ENCODE data around the gene CFAP410.
"Not testable (repeated sequence)": the region's sequence is repeated elsewhere in the genome, so short reads cannot be mapped to it uniquely, and the experiment has no call there.

CFAP410 gene

DNA sequence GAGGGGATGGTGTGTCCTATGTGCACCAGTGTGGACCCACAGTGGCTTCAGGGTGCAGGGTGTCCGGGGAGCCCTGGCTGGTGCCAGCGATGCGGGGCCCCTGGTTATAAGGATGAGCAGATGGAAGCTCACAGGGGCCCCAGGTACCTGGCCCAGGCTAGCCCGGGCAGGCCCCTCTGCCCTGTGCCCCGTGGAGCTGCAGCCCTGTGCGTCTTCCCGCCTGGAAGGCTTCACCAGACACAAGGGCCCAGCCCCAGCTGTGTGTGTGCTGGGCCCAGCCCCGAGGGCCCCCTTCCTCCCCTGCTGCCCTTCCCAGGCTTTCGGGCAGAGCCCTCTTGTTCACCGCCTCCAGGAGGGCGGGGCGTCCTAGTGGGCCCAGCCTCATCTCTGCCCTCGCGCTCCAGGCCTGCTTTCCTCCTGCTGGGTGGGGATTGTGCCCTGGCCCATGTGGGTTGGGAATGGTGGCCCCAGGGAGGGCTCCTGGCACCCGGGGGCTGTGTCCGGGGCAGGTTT, 23.4 kb downstream of the CFAP410 start:
- no peak for DNase-seq

DNA sequence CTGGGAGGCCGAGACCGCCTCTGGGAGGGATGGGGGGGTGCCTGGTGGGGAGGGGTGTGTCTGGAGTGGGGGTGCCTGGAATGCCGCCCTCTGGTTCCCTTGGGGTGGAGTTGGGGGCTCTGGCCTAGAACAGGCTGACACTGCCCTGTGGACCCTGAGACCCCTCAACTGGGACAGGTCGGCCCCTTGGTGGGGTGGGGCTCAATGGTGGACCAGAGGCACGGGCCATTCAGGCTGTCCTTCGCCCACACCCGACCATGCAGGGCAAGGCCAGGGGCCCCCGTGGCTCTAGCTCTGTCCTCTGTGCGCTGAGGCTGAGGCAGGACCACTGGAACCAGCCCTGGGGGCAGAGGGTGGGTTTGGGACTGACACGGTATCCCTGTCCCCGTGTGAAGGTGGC, 24.6 kb downstream of the CFAP410 start:
- DNase-seq, result no peak

DNA sequence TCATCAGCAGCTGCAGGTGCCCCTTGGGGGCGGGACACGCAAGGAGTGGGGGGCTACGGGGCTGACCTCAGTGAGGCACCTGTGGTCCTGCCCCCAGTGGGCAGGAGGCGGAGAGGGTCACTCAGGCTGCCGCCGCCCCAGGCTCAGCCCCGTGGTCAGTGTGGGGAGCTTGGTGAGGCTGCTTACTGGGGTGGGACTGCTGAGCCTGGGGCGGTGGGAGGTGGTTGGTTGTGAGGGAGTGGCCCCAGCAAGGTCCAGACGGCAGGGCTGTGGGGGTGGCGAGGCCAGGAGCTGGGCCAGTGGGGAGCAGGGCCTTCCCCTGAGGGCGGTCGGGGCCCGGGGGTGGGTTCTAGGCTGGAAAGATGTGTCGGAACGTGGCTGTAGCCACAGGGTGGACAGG, 25.1 kb downstream of the CFAP410 start:
- DNase-seq, result no peak

DNA sequence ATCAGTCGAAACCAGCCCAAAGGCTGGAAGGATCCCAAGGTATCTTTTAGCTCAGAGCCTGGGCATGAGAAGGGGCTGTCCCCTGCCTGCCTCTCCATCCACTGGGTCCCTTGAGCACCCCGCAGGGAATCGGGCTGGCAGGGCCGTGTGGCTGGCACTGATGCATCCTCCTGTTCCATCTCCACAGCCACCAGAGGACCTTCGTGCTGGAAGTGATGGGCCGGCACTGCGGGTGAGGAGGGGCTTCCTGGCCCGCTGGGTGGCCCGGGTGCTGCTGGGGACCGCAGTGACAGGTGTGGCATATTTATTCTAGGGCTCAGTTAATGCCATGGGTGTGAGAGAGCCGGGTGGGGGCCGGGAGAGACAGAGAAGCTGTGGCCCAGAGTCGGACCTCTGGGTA, 25.7 kb downstream of the CFAP410 start:
- no peak for DNase-seq

DNA sequence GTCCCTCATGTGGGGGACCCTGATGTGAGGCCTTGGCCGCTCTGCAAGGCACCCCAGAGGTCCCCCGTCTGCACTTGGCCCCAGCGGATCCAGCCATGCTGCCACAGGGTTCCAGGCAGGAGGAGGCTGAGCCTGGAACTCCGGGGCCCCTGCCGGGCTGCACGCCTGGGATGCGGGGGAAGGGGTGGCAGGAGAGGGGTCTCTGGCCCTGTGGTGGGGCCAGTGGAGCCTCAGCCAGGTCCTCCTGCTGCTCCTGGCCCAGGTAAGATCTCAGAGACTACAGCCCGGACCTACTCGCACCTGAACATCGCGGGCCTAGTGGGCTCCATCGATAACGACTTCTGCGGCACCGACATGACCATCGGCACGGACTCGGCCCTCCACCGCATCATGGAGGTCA, 26.5 kb downstream of the CFAP410 start:
- DNase-seq, result no peak

DNA sequence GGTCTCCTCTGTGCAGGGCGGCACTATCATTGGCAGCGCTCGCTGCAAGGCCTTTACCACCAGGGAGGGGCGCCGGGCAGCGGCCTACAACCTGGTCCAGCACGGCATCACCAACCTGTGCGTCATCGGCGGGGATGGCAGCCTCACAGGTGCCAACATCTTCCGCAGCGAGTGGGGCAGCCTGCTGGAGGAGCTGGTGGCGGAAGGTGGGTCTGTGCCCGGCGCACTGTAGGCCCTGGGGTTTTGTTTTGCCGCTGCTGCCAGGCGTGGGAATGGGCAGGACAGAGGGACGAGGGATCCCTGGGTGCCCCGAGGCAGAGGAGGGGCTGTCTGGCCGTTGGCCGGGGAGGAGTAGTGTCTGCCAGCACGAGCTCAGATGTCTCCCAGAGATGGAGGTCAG, 27.1 kb downstream of the CFAP410 start:
- no peak for DNase-seq

DNA sequence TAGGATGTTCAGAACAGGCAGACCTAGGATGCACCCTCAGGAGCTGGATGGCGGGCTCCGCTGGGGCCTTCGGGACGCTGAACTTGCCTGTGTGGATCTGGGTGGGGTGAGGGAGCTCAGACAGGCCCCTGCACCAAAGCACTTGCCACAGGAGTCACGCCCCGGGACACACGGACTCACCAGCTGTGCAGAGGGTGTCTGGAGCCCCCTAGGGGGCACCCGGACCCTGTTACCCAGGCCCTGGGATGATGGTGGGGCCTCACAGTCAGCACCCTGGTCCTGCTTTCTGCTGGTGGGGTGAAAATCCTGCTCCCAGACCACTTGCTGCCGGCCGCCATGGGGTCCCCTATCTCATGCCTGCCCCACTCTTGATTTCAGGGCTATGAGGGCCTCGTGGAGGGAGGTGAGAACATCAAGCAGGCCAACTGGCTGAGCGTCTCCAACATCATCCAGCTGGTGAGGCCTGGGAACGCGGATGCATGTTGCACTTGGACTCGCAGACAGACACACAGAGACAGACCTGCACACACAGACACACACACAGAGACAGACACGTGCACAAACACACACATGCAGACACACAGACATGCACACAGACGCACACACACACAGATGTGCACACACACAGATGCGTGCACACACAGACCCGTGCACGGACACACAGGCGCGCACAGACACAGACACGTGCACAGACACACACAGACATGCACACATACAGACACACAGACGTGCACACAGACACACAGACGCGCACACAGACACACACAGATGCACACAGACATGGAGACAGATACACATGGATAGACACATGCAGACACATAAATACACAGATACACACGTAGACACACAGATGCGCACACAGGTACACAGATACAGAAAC, 28.3 kb downstream of the CFAP410 start:
- DNase-seq, result no peak

DNA sequence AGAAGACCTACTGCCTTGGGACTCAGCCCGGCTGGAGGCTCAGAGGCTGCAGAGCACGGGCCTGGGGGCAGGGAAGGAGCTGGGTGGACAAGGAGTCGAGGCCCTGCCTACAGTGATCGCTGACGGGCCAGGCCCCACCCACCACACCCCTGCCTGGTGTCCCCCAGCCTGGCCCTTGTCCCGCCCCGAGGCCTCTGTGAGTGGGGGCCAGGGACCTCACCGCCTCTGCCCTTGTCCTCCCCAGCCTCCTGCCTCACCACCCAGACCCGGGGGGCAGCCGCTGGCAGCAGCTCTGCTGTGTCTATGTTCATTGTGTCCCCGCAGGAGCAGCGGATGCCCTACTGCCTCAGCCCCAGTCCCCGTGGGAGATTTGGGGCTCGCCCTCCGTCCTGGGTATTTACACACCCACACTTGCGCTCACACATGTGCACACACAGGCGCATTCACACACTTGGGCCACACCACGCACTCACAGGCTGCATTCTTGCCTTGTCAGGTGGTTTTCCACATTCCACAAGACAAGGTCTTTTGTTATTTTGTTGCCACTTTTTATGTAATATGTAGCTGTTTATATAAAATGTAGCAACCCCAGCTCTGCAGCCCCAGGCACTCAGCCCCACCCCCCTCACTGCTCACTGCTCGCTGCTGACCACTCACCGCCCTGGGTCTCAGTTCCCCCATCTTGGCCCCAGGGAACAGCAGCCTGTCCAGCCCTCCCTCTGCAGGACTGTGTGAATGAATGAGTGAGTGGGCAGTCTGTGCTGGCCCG, 32.1 kb downstream of the CFAP410 start:
- DNase-seq, result no peak

DNA sequence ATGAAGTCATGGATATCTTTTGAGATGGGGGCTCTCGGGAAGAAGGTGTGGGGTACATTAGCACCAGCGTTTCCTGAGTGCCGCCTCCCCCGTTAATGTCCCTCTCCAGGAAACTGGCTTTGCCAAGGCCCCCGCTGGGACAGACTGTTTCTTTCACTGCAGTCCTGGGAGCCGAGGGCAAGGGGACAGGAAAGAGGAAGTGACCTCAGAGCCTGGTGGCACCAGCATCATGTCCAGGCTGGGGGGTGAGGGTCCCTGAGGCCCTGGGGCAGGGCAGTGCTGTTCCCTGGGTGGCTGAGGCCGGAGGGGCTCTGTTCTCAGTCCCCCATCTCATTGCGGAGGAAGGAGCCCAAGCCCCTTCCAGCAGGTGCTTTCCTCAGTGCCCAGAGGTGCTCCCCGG, 33.5 kb downstream of the CFAP410 start:
- DNase-seq, result no peak

DNA sequence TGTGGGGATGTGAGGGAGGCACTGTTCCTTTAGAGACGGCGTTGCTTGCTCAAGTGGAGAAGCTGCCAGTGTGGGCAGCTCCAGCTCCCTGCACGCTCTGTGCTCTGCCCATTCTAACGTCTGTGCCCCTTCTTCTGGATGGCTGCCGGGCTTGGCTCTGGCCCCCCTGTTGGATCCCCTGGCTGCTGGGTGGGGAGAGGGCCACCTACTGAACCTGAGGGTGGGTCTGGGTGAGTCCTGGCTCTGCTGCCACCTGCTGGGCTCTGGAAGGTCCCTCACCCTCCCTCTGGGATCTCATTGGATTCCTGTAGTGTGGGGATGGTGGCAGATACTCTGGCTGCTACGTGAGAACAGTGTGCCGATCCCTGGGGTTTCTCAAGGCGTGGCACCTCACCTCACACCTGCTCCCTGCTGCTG, 34.3 kb downstream of the CFAP410 start:
- no peak for DNase-seq

DNA sequence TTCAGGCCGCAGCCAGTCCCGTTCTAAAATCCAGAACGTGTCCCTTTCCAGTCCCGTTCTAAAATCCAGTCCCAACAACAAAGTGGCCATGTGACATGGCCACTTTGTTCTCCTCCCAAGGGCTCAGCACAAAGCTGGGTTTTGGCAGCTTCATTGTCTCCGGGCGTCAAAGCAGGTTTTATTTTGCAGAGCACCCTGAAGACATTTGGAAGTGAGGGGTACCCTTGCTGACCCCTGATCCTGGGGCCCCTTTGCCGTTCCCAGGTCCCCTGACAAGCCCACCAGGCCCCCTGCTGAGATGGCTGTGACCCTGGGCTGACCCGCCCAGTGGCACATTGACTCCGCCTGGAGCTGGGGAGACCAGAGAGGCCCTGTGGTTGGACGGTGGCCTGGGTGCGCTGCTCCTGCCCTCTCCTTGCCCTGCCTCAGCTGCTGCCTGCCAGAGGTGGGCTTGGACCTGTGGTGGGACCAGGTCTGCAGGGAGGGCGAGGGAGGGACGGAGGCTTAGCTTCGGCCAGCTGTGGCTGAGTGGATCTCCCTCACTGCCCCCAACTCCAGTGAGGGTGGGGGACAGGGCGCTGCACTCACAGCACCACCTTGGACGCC, 35.1 kb downstream of the CFAP410 start:
- DNase-seq, result no peak

DNA sequence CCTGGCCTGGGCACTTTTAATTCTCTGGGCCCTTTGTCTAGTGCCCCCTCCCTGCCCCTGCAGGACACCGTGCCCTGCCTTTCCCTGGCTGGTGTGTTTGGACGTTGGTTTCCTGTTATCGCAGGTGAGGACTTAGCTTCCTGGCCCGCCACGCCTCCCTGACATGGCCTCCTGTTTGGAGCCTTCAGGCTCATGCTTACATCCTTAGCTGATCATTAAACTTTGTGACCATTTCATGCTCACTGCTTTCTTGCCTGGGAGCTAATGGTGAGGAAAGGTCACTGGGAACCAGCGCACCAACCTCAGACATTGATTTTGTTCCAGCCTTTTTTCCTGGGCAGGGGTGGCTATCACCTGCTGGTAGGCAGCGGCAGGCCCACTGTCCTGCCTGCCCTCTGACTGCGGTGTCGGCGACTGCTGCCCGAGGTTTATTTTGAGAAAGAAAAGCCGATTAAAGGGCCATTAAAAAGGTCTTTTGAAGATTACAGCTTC, 35.7 kb downstream of the CFAP410 start:
- no peak for DNase-seq

DNA sequence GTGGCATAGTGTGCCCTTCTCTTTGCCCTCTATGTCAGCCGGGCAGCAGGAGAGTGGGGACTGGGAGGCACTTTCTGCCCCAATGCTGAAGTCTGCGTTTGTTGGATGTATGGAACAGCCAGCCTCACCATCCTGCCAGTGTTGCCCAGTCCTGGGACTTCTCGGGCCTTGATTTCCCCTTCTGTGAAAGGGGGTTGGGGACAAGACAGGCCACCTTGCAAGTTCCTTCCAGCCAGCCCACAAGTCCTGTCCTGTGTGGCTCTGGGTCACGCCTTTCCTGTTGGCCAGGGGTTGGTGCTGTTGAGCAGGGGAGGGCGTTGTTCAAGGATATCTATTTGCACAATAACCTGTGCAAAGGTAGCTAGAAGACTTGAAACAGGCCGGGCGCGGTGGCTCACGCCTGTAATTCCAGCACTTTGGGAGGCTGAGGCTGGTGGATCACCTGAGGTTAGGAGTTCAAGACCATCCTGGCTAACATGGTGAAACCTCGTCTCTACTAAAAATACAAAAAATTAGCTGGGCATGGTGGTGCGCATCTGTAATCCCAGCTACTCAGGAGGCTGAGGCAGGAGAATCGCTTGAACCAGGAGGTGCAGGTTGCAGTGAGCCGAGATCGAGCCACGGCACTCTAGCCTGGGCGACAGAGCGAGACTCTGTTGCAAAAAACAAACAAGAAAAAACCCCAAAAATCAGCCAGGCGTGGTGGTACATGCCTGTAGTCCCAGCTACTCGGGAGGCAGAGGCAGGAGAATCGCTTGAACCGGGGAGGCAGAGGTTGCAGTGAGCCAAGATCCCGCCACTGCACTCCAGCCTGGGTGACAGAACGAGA, 36.4 kb downstream of the CFAP410 start:
- DNase-seq, result not testable (repeated sequence)

DNA sequence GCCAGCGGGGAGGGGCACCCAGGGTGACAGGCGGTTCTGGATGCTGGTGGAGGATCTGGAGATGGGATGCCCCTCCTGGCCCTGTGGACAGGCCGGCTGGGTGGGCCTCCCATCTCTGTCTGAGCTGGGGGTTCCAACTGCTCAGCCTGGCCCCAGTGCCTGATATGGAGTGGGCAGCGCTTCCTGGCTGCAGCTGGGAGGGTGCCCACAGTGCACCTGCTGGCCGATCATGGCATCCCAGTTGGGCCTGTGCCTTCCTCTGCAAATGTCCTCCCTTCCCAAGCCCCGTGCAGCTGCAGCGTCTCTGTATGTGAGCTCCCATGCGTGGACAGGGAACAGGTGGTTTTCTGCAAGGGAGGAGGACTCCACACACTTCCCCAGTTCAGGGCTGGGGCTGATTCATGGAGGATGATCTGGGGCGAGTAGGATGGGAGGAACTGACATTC, 37.2 kb downstream of the CFAP410 start:
- DNase-seq, result peak; percentile 69

DNA sequence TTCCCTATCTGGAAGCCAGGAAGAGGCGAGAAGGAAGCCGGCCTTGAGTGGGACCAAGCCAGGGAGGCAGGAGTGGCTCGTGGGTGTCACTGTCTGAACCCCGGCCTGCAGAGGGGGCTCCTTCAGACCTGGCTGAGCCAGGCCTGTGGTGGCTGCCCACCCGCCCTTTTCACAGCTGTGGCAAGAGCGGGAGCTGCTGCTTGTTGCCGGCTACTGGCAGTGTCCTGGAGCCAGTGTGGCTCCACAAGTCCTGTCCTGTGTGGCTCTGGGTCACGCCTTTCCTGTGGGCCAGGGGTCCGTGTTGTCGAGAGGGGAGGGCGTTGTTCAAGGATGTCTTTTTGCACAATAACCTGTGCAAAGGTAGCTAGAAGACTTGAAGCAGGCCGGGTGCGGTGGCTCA, 38.0 kb downstream of the CFAP410 start:
- DNase-seq, result no peak

DNA sequence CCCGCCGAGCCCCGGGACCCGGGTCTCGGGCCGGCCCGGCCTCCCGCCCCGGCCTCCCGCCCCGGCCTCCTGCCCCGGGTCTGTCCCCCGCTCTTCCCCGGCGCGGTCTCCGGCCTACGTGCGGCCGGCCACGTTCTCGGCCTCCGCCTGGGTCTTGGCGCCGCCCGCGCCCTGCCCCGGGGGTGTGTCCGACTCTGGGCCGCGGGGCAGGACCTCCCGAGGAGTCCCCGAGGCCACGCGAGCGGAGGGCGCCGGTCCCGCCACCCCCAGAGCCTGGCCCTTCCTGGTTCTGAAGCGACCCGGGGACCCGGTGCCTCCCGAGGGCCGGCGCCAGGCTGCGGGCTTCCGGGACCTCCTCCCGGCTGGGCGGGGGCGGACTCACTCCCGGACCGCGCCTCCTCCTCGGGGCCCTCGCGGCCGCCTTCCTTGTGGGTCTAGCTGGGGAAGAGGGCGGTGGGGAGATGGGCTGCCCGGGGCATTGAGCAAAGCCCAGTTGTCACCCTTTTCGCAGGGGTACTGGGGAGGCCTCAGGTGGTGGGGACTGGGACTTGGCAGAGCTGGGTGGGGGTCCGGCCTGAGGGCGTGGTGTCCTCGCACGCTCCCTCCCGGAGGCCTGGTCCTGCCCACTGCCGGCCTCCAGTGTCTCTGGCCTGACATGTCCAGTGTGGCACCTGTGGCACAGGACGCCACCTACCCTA, 38.8 kb downstream of the CFAP410 start:
- peak; percentile 84 for DNase-seq

DNA sequence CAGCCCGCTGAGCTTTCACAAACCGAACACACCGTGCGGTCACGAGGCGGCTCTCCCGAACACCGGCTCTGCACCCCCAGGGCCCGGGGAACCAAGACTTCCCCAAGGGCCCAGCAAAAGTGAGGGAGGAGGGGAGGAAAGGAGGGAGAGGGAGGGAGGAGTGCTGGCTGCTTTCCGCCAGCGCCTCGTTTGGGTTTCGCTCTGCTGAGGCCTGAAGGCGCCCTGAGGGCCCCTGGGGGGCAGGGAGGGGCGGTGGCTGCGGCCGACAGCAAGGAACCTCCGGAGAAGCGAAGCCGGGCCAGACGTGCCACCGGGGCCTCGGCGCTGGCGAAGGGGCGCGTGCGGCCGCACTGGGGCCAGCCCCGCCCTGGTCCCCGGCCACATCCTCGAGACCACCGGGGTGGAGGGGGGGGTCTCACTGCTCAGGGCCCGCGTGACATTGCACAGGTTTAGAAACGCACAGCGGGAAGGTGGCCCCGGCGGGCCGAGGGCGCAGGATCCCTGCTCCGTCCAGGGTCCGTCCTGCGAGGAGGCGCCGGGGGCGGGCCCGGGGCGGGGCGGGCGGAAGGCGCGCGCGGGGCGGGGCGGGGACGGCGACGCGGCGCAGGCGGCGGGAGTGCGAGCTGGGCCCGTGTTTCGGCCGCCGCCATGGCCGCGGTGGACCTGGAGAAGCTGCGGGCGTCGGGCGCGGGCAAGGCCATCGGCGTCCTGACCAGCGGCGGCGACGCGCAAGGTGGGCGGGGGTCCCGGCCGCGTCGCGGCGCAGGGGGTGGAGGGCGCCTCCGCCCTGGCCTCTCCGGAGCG, 39.5 kb downstream of the CFAP410 start, which contains the start of gene PFKL:
TSS of gene PFKL (plus strand) at position 596 of the 804 bp plus-strand sequence. CDS start at position 649, 53 bp downstream.
- peak; percentile 78 for DNase-seq

DNA sequence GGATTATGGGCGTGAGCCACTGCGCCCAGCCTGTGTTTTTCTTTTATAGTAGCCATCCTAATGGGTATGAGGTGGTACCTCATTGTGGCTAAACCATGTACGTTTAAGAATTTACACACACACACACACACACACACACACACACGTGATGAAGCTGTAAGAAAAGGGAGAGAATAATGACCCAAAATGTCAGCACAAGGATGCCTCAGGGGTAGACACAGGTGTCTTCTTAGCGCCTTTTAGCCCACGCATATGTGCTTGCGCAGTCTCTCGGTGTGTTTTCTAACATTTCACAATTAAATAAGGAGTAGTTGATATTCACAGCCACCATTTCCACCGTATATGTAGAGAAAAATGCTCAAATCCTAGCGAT, 40.1 kb downstream of the CFAP410 start:
- no peak for DNase-seq

DNA sequence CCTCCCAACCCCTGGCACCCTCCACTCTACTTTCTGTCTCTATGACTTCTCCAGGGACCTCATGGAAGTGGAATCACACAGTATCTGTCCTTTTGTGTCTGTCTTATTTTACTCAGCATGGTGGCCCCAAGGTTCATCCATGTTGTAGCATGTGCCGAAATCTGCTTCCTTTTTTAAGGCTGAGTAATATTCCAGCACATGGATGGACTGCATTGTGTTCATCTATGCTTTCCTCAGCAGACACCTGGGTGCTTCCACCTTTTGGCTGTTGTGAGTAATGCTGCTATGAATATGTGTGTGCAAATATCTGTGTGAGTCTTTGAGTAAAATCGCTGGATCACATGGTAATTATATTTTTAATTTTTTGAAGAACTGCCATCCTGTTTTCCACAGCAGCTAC, 40.9 kb downstream of the CFAP410 start:
- no peak for DNase-seq

DNA sequence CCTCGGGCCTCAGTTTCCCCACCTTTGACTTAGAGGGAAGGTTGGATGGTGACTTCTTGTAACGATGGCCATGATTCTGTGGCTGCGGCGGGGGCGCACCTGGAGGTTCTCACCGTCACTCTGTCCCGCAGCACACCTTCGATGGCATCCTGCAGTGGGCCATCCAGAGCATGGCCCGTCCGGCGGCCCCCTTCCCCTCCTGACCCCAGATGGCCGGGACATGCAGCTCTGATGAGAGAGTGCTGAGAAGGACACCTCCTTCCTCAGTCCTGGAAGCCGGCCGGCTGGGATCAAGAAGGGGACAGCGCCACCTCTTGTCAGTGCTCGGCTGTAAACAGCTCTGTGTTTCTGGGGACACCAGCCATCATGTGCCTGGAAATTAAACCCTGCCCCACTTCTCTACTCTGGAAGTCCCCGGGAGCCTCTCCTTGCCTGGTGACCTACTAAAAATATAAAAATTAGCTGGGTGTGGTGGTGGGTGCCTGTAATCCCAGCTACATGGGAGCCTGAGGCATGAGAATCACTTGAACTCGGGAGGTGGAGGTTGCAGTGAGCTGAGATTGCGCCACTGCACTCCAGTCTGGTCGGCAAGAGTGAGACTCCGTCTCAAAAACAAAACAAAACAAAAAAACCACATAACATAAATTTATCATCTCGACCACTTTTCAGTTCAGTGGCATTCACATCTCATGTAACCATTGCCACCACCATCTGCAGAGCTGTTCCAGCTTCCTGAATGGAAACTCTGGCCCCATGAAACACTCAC, 41.5 kb downstream of the CFAP410 start:
- peak; percentile 90 for DNase-seq
